B cell (primary cell): ENCODE measurements around the gene KRT14. TPM values are rescaled to one million over a fixed set of nuclear protein-coding genes. Genes with fewer than 3 reads are reported as not detected.

Source experiments
- ATAC-seq: fragments of 200-7000 bp; cut with Tn5 transposase; one replicate; pipeline ENCODE4 v1.10.0; 2021; ENCODE audit warnings: low read depth, mild to moderate bottlenecking, moderate number of reproducible peaks, moderate library complexity
- CTCF ChIA-PET: fragments of 350-600 bp; sonication (Branson Sonifier 250); formaldehyde crosslinking; loops from one replicate; lab custom pipeline; 2021; ENCODE audit warnings: antibody characterized with exemption, inconsistent platforms; lab: Charles Lee
- POLR2A ChIA-PET: fragments of 350-600 bp; sonication (Branson Sonifier 250); formaldehyde crosslinking; loops from one replicate; lab custom pipeline; 2021; ENCODE audit warnings: antibody characterized with exemption; lab: Charles Lee
- DNase-seq: peaks from one replicate; pipeline ENCODE4 v3.0.0; 2013
- H2AFZ ChIP-seq: 2 replicates; pipeline ENCODE4 v1.6.1; 2012; ENCODE audit warnings: mild to moderate bottlenecking, low read depth, low read length; ENCODE audit not compliant: insufficient read depth, poor library complexity, severe bottlenecking
- H3K27ac ChIP-seq, 2 donors: 1 replicate in 1 of 2; 2 replicates in 1 of 2; pipeline ENCODE4 v1.5.1; 2012 to 2013; ENCODE audit warnings: low read length in 2 of 2, mild to moderate bottlenecking in 2 of 2, moderate library complexity in 1 of 2
- H3K27me3 ChIP-seq, 4 experiments: fragments of 200-600 bp in 1 of 4; sonication (generic) in 1 of 4; replicated peaks in 1 of 4; 1 replicate in 2 of 4; 2 replicates in 2 of 4; pipeline versions ENCODE4 v1.6.1 to v1.7.0; 2013 to 2016; ENCODE audit warnings: low read length in 3 of 4, mild to moderate bottlenecking in 2 of 4, mixed read lengths in 1 of 4, moderate library complexity in 1 of 4; ENCODE audit not compliant: insufficient read depth in 4 of 4, control insufficient read depth in 3 of 4; ENCODE audit errors: control extremely low read depth in 1 of 4
- H3K36me3 ChIP-seq, 2 experiments: replicated peaks in 1 of 2; 1 replicate in 1 of 2; 2 replicates in 1 of 2; pipeline versions ENCODE4 v1.6.1 to v1.7.1; 2013; ENCODE audit warnings: low read length in 1 of 2; ENCODE audit not compliant: insufficient read depth in 2 of 2, control insufficient read depth in 1 of 2; ENCODE audit errors: control extremely low read depth in 1 of 2, extremely low read depth in 1 of 2
- H3K4me1 ChIP-seq, 2 donors: fragments of 200-600 bp in 1 of 2; sonication (generic) in 1 of 2; 1 replicate in 1 of 2; 2 replicates in 1 of 2; pipeline versions ENCODE4 v1.5.1 to v1.6.1; 2013 to 2017; ENCODE audit warnings: low read length in 2 of 2; ENCODE audit not compliant: control insufficient read depth in 2 of 2, insufficient read depth in 2 of 2
- H3K4me2 ChIP-seq: replicated peaks from 2 replicates; pipeline ENCODE3; 2012; ENCODE audit warnings: mild to moderate bottlenecking, low read depth, low read length; ENCODE audit not compliant: poor library complexity, severe bottlenecking
- H3K4me3 ChIP-seq, 5 experiments: fragments of 200-600 bp in 1 of 5; sonication (generic) in 1 of 5; 1 replicate in 3 of 5; 2 replicates in 2 of 5; pipeline versions ENCODE4 v1.5.1 to v1.7.0; 2011 to 2016; ENCODE audit warnings: low read length in 4 of 5, mild to moderate bottlenecking in 4 of 5, low read depth in 2 of 5, control low read depth in 1 of 5, moderate library complexity in 1 of 5; ENCODE audit not compliant: insufficient read depth in 1 of 5; ENCODE audit errors: control extremely low read depth in 1 of 5, extremely low read depth in 1 of 5
- H3K79me2 ChIP-seq: fragments of 200-600 bp; sonication (generic); one replicate; pipeline ENCODE4 v1.6.0; 2016; ENCODE audit warnings: low read length; ENCODE audit not compliant: control insufficient read depth, insufficient read depth
- H3K9ac ChIP-seq: fragments of 200-600 bp; sonication (generic); 2 replicates; pipeline ENCODE4 v1.6.1; 2017; ENCODE audit warnings: mild to moderate bottlenecking, low read length, moderate library complexity
- H3K9me3 ChIP-seq, 3 donors: one replicate each; pipeline versions ENCODE4 v1.6.1 to v1.7.1; 2013; ENCODE audit warnings: low read length in 2 of 3; ENCODE audit not compliant: control insufficient read depth in 2 of 3, insufficient read depth in 1 of 3; ENCODE audit errors: control extremely low read depth in 1 of 3
- H4K20me1 ChIP-seq: 2 replicates; pipeline ENCODE4 v1.6.0; 2012; ENCODE audit warnings: mild to moderate bottlenecking, low read length; ENCODE audit not compliant: insufficient read depth, control insufficient read depth, poor library complexity, severe bottlenecking
- H3K27ac Mint-ChIP-seq: one replicate; pipeline ENCODE4 v1.8.0; 2021; ENCODE audit warnings: mixed read lengths
- H3K27me3 Mint-ChIP-seq: one replicate; pipeline ENCODE4 v1.8.0; 2021; ENCODE audit warnings: mixed read lengths
- H3K4me1 Mint-ChIP-seq: one replicate; pipeline ENCODE4 v1.8.0; 2021; ENCODE audit warnings: mixed read lengths
- H3K4me3 Mint-ChIP-seq: one replicate; pipeline ENCODE4 v1.8.0; 2021; ENCODE audit warnings: mixed read lengths
- H3K9me3 Mint-ChIP-seq: one replicate; pipeline ENCODE4 v1.8.0; 2022; ENCODE audit warnings: mixed read lengths; ENCODE audit not compliant: insufficient read depth
- CTCF ChIP-seq: fragments of 200-600 bp; IDR thresholded peaks from one replicate; pipeline ENCODE4 v1.8.0; 2022; ENCODE audit warnings: antibody characterized with exemption, mild to moderate bottlenecking
- EZH2 ChIP-seq: IDR thresholded peaks from 2 replicates; pipeline ENCODE4 v1.6.1; 2012; ENCODE audit warnings: borderline replicate concordance, low read depth, mild to moderate bottlenecking, moderate library complexity, low read length; ENCODE audit not compliant: insufficient read depth, poor library complexity, severe bottlenecking
- WGBS: methylation state at CpG from one replicate; pipeline ENCODE4 v1.1.5; 2013; ENCODE audit warnings: missing lambda C conversion rate; ENCODE audit not compliant: insufficient coverage; 5-methylcytosine and 5-hydroxymethylcytosine counted together
- intact Hi-C: fragments of 100-400 bp; cut with micrococcal nuclease; formaldehyde crosslinking; loops from one replicate; pipeline ENCODE4 v1.10.0; 2022
- polyA plus RNA-seq: library from polyadenylated mRNA; depleted of rRNA; stranded (reverse); fragments of >200 nt; gene quantifications from 2 replicates; pipeline ENCODE4 v1.2.3, GENCODE V29; 2012
- total RNA-seq, 2 donors: library from RNA; stranded (reverse); fragments of 120-200 nt in 1 of 2; gene quantifications; 1 replicate in 1 of 2; 2 replicates in 1 of 2; pipeline versions ENCODE4 v1.2.3 to v1.2.4, GENCODE V29; 2013 to 2022

The KRT14 gene
- total and polyA plus RNA-seq, 2 donors (not counting 1 experiment from before 2014, with no cell fraction given): not detected

DNA sequence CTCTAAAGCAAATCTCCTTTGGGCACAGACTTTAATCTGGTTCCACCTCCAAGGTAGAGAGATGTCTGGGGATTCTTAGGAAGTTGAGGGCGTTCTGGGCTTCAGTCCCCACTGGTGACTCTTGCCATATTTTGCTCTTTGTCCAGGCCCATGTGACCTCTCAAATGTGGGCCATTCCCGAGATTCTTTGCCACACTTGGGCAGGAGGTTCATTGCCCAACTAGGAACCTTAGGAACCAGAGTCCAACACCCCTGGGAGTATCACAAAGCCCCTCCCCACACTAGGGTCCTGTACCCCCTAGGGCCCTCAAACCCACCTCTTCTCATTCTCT lies 6.5 kb downstream of the KRT14 start:
- DNase-seq (no peak), ATAC-seq (no peak)
- CTCF ChIA-PET: no interaction called here
- no peak overlapping the region for H3K4me3 Mint-ChIP-seq
- intact Hi-C loops: no loop called here
- Histone ChIP-seq H3K79me2 (no peaks in the 10 kb centered on the region), H3K36me3 (no peaks in the 10 kb centered on the region), H3K9me3 (peaks cover 0 to 10% (median 0%) of the 10 kb centered on the region in 3 donors), H4K20me1 (no peaks in the 10 kb centered on the region), H3K4me3 (no peak overlapping the region), H3K4me1 (no peaks in the 10 kb centered on the region), H3K9ac (no peak overlapping the region), H3K4me2 (no peak overlapping the region), H3K27me3 (peaks cover 0 to 27% (median 10%) of the 10 kb centered on the region in 4 experiments), H3K27ac (no peak overlapping the region), H2AFZ (no peak overlapping the region)
- WGBS: 61% methylated on average over 2 of the region's 2 CpGs
- no peaks in the 10 kb centered on the region for H3K4me1 Mint-ChIP-seq
- peaks cover 55% of the 10 kb centered on the region for H3K27me3 Mint-ChIP-seq
- no peak for TF ChIP-seq CTCF
- TF ChIP-seq EZH2: no peak
- H3K27ac Mint-ChIP-seq: no peak overlapping the region
- H3K9me3 Mint-ChIP-seq: no peaks in the 10 kb centered on the region
- POLR2A ChIA-PET: no interaction called here

GRCh38 chr17:41579484-41580243 lies 7.0 kb downstream of the KRT14 start:
- no peak overlapping the region for H3K4me2 ChIP-seq
- no peak overlapping the region for H3K27ac ChIP-seq
- no peak overlapping the region for H3K9ac ChIP-seq
- Mint-ChIP-seq H3K27me3 (peaks cover 55% of the 10 kb centered on the region), H3K27ac (no peak overlapping the region), H3K4me3 (no peak overlapping the region), H3K4me1 (no peaks in the 10 kb centered on the region), H3K9me3 (no peaks in the 10 kb centered on the region)
- H3K4me1 ChIP-seq: no peaks in the 10 kb centered on the region
- WGBS: 34% methylated on average over 13 of the region's 18 CpGs
- ATAC-seq: peak; percentile 56
- H3K9me3 ChIP-seq: peaks cover 0 to 10% (median 0%) of the 10 kb centered on the region in 3 donors
- no peaks in the 10 kb centered on the region for H3K36me3 ChIP-seq
- ChIA-PET POLR2A (no interaction called here), CTCF (interaction anchor here (0.8 kb wide), 1 partner anchor 10 kb away, joined by 3 read pairs; no protein-coding TSS in a partner anchor)
- no peak overlapping the region for H2AFZ ChIP-seq
- no peaks in the 10 kb centered on the region for H4K20me1 ChIP-seq
- H3K4me3 ChIP-seq: no peak overlapping the region
- H3K27me3 ChIP-seq: peaks cover 0 to 30% (median 10%) of the 10 kb centered on the region in 4 experiments
- no peaks in the 10 kb centered on the region for H3K79me2 ChIP-seq
- TF ChIP-seq EZH2: no peak
- peak; percentile 14 for TF ChIP-seq CTCF
- intact Hi-C loops: no loop called here
- peak; percentile 43 for DNase-seq
